ENCODE data around the gene PUSL1. TPM values are rescaled to one million over a fixed set of nuclear protein-coding genes. Genes with fewer than 3 reads are reported as not detected.
A peak's percentile ranks its signal among the peaks of the same experiment; 100 is the strongest.

Gene PUSL1
- total RNA-seq, 1 donor from 2014 or later: 43.4 TPM

DNA sequence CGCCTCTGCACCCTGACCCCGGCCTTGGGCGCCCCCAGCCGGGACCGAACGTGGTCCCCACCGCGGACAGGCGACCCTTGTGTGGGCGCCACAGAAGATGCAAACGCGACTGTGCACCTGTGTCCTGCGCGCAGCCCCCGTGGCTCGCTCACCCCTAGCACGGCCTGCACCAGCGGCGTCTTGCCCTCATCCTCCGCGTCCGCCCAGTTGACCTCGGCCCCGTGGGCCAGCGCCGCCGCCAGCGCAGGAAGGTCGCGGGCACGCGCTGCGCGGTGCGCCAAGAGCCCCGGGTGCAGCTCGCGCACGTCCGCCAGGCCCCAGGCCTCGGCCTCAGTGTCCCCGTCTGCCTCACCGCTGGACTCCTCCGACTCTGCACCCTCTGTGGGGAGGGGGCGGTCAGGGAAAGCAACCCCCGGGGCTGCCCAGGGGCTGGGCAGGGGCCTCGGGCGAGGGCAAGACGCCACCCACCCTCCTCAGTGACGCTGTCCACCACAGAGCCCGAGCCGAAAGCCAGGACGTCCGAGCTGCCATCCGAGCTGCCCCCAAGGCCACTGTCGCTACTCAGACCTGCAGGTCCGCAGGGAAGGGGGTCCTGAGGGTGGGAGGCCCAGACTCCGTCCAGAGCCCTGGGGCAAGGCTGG, 14.0 kb upstream of the PUSL1 start:
- no peak for DNase-seq (ENCODE audit: low read depth)

DNA sequence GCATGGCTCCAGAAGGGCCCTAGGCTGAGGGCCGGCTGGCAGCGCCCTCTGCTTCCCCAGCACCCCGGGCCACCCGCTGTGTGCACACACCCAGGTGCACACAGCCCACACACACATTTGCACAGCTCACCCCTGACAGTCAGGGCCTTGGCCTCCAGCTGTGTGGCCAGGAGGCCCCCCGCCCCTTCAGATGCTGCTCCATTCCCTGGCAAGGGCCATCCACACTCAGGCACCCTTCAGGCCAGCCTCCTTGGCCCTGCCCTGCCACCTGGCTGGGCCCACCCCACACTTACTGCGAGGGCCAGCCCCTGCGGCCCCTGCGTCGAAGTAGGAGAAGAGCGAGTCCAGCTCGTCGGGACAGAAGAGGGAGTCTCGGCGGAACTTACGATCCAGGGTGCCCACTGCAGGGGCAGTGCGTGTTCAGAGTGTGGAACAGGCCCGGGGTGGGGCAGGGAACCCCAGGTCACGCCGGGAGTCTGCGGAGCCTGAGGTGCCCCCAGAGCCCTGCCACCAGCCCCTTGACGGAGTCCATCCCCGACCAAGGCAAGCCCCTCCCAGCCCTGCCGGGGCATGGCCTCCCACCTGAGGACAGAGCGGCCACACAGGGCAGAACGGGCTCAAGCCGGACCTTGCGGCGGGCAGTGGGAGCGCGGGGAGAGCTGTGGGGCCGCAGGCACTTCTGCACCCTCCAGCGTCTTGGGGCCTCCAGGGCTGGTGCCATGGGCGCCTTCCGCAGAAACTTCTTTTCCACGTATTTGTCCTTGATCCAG, 13.1 kb upstream of the PUSL1 start:
- DNase-seq (ENCODE audit: low read depth): no peak

DNA sequence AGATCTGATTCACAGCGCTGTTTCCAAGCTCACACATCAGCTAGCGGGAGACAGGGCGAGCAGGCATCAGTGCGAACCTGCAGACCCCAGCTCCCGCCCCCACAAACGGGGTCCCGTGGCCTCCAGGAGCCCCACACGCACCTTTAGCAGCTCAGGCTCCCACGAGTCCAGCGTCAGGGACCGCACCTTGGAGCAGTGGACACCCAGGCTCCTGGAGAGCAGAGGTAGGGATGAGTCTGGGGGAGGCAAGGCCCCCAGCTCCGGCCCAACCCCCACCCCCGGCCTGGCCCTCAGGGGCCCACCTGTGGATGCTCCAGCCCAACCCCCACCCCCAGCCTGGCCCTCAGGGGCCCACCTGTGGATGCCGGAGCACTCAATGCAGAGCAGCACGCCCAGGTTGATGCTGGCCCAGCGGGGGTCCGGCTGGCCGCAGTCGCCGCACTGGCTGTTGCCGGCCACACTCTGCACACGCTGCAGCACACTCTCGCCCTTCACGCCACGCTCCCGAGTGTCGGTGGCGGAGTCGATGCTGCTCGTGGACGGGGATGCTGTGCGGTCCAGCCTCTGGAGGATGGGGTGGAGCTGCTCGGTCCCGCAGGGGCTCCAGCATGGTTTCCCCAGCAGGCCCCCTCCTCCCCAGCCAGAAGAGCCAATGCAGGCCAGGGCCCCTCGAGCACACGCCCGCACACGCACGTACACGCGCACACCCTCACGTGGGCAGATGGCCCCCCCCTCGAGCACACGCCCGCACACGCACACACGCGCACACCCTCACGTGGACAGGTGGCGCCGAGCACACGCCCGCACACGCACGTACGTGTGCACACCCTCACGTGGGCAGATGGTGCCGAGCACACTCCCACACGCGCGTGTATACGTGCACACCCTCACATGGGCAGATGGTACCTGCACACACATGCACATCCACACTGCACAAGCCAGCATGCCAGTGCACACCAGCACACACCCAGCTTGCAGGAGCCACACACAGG, 12.0 kb upstream of the PUSL1 start:
- DNase-seq (ENCODE audit: low read depth): no peak

DNA sequence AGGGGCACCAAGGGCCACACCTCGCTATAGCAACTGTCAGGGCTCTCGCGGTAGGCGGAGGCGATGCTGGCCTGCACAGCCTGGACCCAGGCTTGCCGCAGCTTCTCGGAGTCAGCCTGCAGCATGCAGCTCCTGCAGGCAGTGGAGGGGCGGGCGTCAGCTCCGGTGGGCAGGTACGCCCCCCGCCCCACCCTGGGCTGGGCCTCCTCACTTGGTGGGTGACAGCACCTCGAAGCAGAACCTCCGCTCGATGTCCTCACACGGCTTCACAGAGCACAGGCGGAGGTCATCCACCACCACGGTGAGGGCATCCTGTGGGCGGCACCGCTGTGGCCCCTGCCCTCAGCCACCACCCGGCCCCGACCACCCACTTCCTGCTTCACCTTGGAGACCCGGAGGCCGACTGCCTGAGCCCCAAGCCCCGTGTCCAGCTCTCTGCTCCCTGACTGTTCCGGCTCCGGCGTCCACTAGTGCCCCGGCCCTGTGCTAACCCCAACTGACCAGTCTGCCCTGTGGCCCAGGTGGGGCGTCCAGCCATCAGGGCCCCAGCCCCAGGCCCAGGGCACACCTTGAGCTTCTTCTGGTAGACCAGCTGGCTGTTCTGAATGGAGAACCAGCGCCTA, 10.5 kb upstream of the PUSL1 start:
- no peak for DNase-seq (ENCODE audit: low read depth)

DNA sequence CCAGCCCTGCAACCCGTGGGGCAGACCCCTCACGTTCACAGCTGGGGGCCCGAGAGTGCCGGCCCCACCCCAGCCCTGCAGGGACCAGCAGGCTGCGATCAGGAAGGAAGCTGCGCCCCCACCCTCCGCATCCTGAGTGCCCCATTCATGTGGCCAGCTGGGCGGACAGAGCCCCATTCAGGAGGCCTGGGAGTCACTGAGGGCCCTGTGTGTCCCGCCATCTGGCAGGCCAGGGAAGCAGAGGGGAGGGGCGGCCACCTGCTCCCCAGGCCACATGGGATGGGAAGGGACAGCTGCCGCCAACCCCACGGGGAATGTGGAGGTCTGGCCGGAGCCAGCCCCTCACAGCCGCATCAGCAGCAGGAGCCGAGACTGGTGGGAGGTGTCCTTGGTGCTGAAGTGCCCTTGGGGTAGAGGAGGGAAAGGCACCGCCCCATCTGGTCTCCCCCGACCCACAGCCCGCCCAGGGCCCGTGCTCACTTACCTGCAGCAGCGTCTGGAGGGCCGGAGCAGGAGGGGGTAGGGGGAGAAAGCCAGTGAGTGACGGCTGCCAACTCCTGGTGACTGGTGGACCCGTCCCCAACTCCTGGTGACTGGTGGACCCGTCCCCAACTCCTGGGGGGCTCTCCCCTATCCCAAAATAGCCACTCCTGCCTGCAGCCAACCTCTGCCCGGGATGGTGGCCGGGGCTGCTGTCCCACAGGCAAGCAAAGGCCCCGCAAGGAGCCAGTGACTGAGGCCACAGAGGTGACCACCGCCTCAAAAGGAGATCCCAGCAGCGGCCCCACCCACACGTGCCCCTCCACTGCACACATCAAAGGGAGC, 9.3 kb upstream of the PUSL1 start:
- peak; percentile 95 for DNase-seq (ENCODE audit: low read depth)

DNA sequence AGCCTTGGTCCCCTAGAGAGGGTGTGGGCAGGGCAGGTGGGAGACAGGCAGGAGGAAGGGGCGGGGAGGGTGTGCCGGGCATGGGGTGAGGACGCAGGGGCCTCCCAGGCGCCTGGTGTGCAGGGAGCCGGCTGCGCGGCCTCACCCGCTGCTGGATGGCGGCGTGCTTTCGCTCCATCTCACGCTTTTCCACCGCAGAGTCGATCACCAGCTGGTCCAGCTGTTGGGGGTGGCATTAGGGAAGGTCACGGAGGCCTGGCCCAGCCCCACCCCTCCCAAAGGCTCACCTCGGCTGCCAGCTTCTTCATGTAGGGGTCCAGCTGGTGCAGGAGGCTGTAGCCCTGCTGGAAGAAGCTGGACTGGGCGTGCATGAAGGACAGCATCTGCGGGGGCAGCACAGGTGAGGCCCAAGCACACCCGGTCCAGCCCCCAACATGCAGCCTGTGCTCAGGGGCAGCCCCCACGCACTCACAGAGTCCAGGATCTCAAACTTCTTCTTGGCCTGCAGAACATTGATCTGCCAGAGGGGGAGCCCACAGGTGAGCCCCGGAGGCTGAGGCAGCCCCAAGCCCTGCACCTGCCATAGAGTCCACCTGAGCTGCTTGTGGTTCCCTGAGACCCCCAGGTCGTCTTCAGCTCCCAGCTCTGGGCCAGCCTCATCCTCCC, 8.6 kb upstream of the PUSL1 start:
- no peak for DNase-seq (ENCODE audit: low read depth)

DNA sequence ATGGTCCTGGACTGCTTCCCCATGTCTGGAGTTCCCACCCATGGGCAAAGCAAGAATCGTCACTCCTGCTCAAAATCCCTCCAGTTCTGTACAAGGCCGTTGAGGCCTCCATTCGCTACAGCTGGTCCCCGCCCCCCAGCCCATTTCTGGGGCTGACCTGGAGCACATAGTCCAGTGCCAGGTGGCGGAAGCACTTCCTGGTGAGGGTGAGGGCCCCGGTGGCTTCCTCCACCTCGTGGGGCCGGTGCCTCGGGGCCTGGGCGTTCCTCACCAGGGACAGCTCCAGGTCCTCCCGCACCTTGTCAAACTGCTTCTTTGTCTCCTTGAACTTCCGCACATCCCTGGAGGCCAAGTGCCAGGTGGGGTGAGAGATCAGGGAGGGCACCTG, 8.1 kb upstream of the PUSL1 start:
- no peak for DNase-seq (ENCODE audit: low read depth)

DNA sequence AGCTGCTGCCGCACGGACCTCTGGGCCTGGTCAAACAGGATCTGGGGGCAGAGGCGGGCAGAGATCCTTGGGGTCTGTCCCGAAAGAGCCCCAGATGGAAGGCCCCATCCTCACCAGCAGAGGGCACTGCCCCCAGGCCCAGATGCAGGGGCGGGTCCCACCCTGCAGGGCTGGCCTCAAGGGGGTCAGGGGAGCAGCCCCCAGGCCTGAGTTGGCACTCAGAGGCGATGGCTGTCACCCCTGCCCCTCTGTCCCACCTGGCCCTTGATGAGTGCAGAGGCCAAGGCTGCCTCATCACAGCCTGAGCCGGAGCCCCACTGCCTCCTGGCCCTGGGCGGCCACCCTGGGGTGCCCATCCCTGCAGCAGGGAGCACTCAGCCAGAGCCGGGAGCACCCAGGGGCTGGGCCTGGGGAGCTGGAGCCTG, 6.4 kb upstream of the PUSL1 start:
- DNase-seq (ENCODE audit: low read depth): no peak

DNA sequence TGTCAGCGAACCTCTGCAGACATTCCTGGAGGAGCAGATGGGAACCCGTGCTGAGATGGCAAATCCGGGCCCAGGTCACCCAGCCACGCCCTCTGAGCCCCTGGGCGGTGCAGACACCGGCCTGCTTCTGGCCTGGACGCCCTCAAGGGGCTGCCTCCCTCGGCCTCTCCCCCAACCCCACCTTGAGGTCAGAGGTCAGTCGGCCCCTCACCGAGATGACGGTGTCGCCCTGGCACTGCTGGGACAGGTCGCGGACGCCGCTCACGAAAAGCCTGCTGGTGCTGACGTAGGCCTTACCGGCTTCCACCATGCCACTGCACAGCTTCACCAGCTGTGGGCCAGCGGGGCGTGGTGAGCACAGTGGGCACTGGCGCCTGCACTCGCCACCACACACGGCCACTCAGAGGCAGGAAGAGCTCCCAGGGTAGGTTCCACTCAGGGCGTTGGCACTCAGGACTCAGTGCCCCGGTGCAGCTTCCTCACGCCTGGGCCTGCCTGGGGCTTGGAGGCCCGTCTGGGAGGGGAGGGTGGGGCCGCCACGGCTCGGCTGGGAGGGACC, 5.4 kb upstream of the PUSL1 start:
- DNase-seq (ENCODE audit: low read depth): peak; percentile 29

DNA sequence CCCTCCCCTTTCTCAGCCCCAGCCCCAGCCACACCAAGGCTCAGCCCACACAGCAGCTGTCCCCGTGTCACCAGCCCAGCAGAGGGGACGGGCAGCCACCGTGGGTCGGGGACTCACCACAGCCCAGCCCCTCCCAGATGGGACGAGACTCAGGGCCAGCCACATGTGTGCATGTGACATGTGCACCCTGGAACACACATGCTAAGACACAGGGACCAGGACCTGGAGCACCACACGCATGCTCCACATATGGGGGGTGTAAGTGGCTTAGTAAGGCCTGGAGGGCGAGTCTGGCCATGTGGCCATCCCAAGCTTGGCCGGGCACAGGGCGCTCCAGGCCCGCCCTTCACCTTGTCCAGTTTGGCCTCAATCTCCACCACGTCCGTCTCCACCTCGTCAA, 4.7 kb upstream of the PUSL1 start:
- DNase-seq (ENCODE audit: low read depth): peak; percentile 47

DNA sequence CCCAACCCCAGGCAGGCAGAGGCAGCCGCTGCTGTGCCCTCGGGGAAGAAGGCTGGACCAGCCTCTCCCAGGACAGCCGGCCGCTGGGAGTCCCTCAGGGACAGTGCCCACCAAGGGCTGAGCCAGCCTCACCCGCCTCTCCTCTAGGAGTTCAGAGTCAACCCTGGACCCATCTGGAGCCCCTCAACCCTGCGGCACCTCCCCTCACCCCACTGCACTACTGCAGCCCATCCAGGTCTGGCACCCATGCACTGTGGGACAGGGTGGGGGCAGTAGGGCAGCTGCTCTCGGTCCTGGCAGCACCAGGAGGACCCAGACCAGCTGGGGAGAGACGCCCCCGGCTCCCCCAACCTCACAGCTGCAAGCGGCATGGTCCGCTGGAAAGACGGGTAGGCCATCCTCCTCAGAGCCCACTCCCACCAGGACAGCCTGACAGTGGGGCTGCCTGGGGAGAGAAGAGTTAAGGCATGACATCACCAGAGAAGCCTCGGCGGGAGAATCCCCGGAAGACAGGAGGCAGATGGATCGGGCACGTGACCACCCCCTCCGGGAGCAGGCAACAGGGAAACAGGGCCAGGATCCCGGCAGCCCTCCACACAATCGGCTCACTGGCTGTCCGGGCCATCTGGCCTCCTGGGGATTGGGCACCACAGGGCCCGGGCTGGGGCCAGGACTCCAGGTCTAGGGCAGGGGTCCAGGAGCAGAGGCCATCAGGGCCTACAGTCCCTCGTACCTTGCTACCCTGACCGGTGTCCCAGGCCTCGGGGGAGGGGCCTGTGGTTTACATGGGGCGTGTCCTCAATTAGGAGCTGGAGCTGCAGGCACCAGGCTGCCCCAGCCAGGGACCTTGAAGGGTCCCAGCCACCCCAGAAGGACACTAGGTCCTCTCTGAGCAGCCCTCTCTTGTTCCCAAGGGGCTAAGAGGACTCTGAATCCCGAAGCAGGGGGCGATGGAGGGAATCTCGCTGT, 3.8 kb upstream of the PUSL1 start:
- peak; percentile 86 for DNase-seq (ENCODE audit: low read depth)

DNA sequence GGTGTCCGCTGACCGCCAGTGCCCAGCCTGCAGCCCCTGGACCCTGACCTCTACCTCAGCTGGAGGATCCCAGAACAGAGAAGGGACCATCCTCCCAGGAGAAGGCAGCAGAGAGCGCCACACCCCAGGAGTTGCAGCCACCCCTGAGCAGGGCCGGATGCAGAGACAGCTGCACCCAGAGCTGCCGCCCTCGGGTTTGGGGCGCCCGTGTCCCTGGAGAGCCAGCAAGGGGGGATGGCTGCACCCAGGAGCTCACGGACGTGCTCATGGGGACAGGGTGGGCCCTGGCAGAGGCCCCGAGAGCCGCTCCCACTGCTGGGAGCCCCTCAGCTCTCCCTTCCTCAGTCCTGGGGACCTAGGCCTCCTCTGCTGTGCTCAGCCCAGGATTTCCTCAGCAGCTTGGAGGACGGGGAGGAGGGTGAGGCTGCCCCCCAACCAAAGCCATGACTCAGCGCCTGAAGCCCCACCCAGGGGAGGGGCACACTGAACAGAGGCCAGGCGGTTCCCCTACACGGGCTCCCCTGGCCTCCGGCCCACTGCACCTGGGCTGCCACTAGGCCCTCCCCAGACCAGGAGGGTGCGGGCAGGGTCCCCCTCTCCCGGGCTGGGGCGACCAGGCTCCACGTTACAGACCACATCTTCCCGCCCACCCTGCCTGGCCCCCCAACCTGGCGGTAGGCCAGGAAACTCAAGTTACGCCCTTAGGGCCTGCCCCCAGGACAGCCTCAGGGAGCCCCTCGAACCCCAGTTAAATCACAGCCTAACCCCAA, 2.9 kb upstream of the PUSL1 start:
- peak; percentile 77 for DNase-seq (ENCODE audit: low read depth)

DNA sequence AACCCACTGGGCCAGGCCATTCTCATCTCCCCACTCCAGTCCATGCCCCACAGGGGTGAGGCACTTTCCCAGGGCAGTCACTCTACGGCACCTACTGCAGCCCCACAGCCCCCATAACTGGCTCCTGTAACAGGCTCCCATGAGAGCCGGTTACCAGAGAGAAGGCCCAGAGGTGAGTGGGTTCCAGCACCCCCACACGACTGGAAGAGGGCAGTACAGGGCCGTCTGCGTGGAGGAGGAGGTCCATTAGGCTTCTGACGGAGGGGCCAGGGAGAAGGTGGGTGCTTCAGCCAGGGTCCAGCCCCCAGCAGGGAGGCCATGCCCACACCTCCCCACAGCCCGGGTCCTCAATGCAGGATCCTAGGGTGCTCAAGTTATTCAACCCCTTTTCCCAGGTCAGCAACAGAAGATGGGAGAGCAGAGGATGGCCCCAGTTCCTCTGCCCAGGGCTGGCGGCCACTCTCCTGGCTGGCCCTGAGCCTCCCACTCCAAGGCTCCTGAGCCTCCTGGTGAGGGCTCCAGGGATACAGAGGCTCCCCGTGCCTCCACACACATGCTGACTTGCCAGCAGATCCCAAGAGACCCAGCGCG, 2.2 kb upstream of the PUSL1 start:
- DNase-seq (ENCODE audit: low read depth): peak; percentile 51

DNA sequence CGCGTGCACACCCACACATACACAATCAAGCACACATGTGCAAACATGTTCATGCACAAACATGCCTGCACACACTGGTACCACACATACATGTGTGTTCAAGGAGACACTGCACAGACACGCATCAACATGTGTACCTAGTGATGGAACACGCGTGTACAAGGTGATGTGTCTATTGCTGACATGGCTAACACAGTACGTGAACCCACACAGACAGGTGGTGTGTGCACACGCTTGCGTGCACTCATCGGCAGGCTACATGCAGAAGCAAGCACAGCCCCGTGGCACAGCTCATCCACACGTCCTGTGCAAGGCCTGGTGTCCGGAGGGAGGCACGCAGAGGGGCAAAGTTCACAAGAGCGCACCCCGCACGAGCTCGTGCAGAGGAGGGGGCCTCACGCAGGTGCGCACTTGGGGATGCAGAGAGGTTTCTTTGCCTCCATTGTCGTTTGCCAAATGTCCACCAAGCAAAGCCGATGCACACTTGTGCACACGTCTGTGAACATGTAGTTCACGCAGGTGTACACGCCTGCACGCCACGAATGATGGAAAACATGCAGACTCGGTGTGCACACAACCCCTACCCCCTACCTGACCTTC, 1.6 kb upstream of the PUSL1 start:
- DNase-seq (ENCODE audit: low read depth): no peak

DNA sequence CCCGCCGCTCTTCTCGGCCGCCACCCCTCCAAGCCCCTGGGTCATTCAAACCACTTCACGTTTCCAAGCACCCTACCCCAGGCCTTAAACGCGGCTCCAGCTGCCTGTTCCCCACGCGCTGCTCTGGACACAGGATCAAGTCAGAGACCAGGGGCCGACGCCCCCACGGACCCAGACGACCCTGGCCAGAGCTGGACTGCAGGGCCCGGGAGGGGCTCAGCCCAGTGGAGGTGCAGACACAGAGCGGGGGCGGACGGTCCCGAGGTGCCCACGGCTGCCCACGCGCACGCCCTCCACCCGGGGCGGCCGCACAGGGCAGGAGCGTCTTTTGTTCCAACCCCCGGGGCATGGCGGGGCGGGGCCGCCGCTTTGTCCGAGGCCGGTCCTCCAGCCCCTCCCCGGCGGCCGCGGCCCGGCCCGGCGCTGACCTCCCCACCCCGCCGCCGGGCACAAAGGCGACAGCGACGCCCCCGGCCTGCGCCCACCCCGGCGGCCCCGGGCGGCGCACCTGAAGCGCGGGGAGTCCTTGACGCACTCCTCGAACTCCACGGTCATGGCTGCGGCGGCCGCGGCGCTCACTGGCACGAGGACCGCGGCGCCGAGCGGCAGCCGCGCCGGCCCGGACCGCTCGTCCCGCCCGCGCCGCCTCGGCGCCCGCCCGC, 1.0 kb upstream of the PUSL1 start:
- DNase-seq (ENCODE audit: low read depth): peak; percentile 35

DNA sequence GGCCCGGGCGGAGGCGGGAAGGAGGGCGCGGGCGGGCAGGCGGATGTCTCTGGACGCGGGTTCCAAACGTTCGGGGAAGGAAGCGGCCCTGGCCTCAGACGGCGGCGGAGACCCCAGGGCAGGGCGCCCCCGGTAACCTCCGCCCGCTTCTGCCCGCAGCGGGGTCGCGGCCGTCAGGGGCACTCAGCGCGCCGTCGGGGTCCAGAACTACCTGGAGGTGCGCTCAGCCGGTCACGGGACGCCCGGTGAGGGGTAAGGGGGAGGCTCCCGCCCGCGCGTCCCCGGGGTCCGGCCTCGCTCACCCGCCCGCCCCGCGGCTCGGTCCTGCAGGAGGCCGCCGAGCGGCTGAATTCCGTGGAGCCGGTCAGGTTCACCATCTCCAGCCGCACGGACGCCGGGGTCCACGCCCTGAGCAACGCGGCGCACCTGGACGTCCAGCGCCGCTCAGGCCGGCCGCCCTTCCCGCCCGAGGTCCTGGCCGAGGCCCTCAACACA, 406 bp downstream of the PUSL1 start:
- DNase-seq (ENCODE audit: low read depth): no peak

Measured in myocyte (in vitro differentiated cells).